ENCODE results near the gene FN3K.

FN3K gene

DNA sequence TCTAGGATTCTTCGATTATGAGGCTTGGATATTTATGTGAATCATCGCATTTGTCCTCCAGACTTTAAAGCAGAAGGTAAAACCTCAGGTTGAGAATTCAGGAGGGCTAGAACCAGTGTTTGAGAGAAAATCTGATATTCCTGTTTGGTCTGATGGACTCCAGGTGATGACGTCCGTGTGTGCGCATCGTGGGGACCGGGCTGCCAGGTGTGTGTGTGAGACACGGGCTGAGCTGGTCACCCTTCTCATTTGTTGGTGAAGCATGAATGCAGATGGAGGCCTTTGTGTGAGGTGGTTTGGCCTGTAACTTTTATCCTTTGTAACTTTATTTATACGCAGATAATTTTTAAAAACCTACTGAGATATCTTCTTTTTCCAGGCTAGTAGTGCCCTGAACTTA is 61.6 kb downstream of the FN3K start:
- no peak for DNase-seq

DNA sequence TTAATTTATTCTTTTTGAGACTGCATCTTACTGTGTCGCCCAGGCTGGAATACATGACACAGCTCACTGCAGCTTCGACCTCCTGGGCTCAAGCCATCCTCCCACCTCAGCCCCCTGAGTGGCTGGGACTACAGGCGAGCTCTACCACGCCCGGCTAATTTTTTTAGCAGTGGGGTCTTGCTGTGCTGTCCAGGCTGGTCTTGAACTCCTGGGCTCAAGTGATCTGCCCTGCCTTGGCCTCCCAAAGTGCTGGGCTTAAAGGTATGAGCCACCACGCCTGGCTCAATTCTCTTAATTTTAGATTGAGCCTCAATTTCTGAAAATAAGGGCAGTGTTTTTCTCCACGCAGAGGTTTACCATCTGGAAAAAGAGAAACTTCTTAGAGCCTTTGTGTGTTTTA is 63.3 kb downstream of the FN3K start:
- no peak for DNase-seq

DNA sequence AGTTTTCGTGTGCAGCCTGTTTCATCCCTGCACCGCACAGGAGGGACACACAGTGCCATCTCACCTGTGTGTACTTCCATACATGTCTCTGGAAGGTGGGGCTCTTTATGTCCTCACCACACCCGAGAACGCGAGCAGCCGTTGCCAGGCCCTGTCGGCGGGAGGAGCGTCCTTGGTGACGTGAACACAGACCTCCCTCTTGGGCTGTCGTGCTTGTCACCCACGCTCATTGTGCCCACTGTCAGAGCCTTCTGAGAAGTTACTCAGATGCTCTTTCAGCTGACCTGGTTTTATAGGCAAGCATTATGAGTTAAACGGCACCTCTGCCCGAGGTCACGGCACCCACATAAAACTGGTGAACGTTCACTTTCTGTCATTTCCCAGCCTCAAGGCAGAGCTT is 64.2 kb downstream of the FN3K start:
- no peak for DNase-seq

Data from HCEC 1CT (cell line).